Measurements from ENCODE around the gene OR51A2.
"Not testable (repeated sequence)": the region's sequence is repeated elsewhere in the genome, so short reads cannot be mapped to it uniquely, and the experiment has no call there.

- TF ChIP-seq CTCF (conservative IDR thresholded peaks at IDR 0.05; ENCODE audit: low read length); EZH2phosphoT487 (IDR thresholded peaks at IDR 0.05; ENCODE audit: borderline replicate concordance): not testable (repeated sequence)
Observed at GRCh38 chr11:4955613-4956012, at the start of gene OR51A2.

All from Loucy (cell line).